WI38 (cell line): ENCODE results near the gene AOAH.

Source experiments
- H3K4me3 ChIP-seq: 2 replicates; pipeline ENCODE4 v1.5.1; 2011; ENCODE audit warnings: low read depth, mild to moderate bottlenecking, control low read depth, low read length
- CTCF ChIP-seq: IDR thresholded peaks from 2 replicates; pipeline ENCODE4 v1.5.1; 2012; ENCODE audit warnings: low read depth, mild to moderate bottlenecking, control low read depth, low read length

Gene AOAH

GRCh38 chr7:36567699-36568451 lies 156.4 kb downstream of the AOAH start:
- no peak overlapping the region for H3K4me3 ChIP-seq
- TF ChIP-seq CTCF, result no peak

- H3K4me3 ChIP-seq, result no peak overlapping the region
- no peak for TF ChIP-seq CTCF
Measured at GRCh38 chr7:36565792-36566356, 158.4 kb downstream of the AOAH start.

- TF ChIP-seq CTCF, result no peak
- H3K4me3 ChIP-seq, result no peak overlapping the region
Measured at GRCh38 chr7:36564489-36564888, 159.8 kb downstream of the AOAH start.

GRCh38 chr7:36563706-36564327 lies 160.5 kb downstream of the AOAH start:
- no peak for TF ChIP-seq CTCF
- no peak overlapping the region for H3K4me3 ChIP-seq

- TF ChIP-seq CTCF, result no peak
- H3K4me3 ChIP-seq, result no peak overlapping the region
Measured at GRCh38 chr7:36562121-36562520, 162.2 kb downstream of the AOAH start.

- TF ChIP-seq CTCF, result no peak
- H3K4me3 ChIP-seq, result no peak overlapping the region
Measured at GRCh38 chr7:36549029-36549428, 175.3 kb downstream of the AOAH start.

GRCh38 chr7:36547416-36547815 lies 176.9 kb downstream of the AOAH start:
- H3K4me3 ChIP-seq, result no peak overlapping the region
- no peak for TF ChIP-seq CTCF
